K562 (cell line): ENCODE results near the gene SLC8A2. TPM values are rescaled to one million over a fixed set of nuclear protein-coding genes. Genes with fewer than 3 reads are reported as not detected.

Source experiments
- LEF1 ChIP-seq: fragments of 450-650 bp; IDR thresholded peaks from 2 replicates; pipeline ENCODE4 v1.6.1; 2016; ENCODE audit warnings: mild to moderate bottlenecking
- MGA ChIP-seq: fragments of 450-650 bp; IDR thresholded peaks from 2 replicates; pipeline ENCODE4 v1.6.1; 2016; ENCODE audit warnings: mild to moderate bottlenecking, moderate library complexity
- NCOA4 ChIP-seq: fragments of 450-650 bp; IDR thresholded peaks from 2 replicates; pipeline ENCODE4 v1.6.1; 2018; ENCODE audit warnings: mild to moderate bottlenecking; ENCODE audit not compliant: partially characterized antibody
- SIX5 ChIP-seq, 2 experiments: IDR thresholded peaks; 2 replicates each; pipeline ENCODE4 v1.6.1; 2011; ENCODE audit warnings: low read length in 2 of 2, borderline replicate concordance in 1 of 2, low read depth in 1 of 2, mild to moderate bottlenecking in 1 of 2, moderate library complexity in 1 of 2; ENCODE audit not compliant: insufficient read depth in 1 of 2
- ZBTB49 ChIP-seq: sonication (generic); formaldehyde crosslinking; IDR thresholded peaks from 2 replicates; pipeline ENCODE4 v1.8.0; 2022; ENCODE audit warnings: missing genetic modification reagents, mild to moderate bottlenecking, borderline replicate concordance
- ZNF609 ChIP-seq: sonication (generic); formaldehyde crosslinking; IDR thresholded peaks from 2 replicates; pipeline ENCODE4 v1.8.1; 2023; ENCODE audit warnings: missing genetic modification reagents, mild to moderate bottlenecking, borderline replicate concordance
- ZNF76 ChIP-seq: fragments of 250-450 bp; sonication (Bioruptor Pico); IDR thresholded peaks from 2 replicates; pipeline ENCODE4 v1.4.0; 2020; ENCODE audit warnings: mild to moderate bottlenecking, moderate library complexity, borderline replicate concordance
- polyA plus RNA-seq, 8 experiments: library from polyadenylated mRNA; depleted of rRNA in 4 of 8; stranded (reverse) in 5 of 8; unstranded in 3 of 8; fragments of >200 nt; fragmentation: Nextera tagmentation in 2 of 8; fragmentation: Illumina TruSeq in 1 of 8; extraction: Ambion mirVana in 2 of 8; extraction: Trizol in 1 of 8; gene quantifications; 2 replicates each; pipeline versions ENCODE4 v1.2.1 to v1.2.3, GENCODE V29; 2011 to 2014; ENCODE audit warnings: inconsistent platforms in 1 of 8, missing spikeins in 1 of 8
- total RNA-seq, 7 experiments: library from RNA; depleted of rRNA in 6 of 7; stranded (reverse); fragments of >200 nt in 6 of 7; fragmentation: Illumina TruSeq in 2 of 7; extraction: Trizol in 2 of 7; gene quantifications; 2 replicates each; pipeline versions ENCODE4 v1.2.1 to v1.2.3, GENCODE V29; 2011 to 2021; ENCODE audit warnings: low replicate concordance in 1 of 7

The SLC8A2 gene
- total and polyA plus RNA-seq, 9 of the 15 experiments (the other 6 are each of a cell fraction or from before 2014, with no cell fraction given) = 0.07 to 0.66 (median 0.24) TPM; not detected in 3

DNA sequence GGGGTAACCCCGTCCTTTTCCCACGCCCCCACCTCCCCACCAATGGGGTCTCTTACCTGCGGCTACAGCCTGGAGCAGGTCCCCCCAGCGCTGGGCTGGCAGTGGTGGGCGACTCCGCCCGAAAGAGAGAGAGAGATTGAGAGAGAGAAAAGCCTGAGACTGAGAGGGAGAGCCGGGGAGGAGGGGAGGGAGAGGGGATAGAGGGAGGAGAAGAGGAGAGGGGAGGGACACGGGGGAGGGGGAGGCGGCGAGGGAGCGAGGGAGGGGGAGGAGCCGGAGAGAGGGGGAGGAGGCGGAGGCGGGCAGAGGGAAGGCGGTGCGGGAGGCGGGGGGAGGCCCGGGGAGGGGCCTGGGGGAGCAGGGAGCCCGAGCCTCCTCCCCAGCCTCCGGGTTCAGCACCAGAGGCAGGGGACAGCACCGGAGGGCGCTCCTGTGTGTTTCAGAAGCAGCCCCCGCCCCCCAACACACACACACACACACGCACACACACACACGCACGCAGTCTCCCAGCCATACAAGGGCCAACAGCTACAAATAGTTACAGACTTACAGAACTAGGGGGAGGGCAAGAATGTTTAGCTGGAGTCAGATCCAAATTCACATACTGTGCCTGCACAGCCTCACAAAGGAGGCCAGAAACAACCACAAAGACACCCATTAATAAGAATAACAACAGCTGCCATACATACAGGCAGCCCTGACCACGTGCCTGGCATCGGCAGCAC, at the start of gene SLC8A2 (continued):
- no peak for TF ChIP-seq MGA
- TF ChIP-seq ZNF76 (CRISPR knock-in tag) = no peak
- no peak for TF ChIP-seq SIX5 (IDR thresholded peaks at IDR 0.05; ENCODE audit: borderline replicate concordance in 1 of 2, insufficient read depth in 1 of 2, low read depth in 1 of 2, low read length in 2 of 2)
- peak; percentile 46; the same call in 1 of the 2 replicates for TF ChIP-seq ZBTB49 (CRISPR knock-in tag)
- TF ChIP-seq NCOA4 = no peak
- TF ChIP-seq ZNF609 = 0 out of 2 replicates have a peak, but pooled peaks have one; percentile 23
- no peak for TF ChIP-seq LEF1
